H9 (cell line): ENCODE measurements around the gene ARHGAP26. TPM values are rescaled to one million over a fixed set of nuclear protein-coding genes. Genes with fewer than 3 reads are reported as not detected.

ENCODE experiments used
- DNase-seq: peaks from one replicate; pipeline ENCODE4 v3.0.0-alpha.2; 2017
- H2AFZ ChIP-seq: one replicate; pipeline ENCODE4 v1.6.1; 2013; ENCODE audit warnings: mild to moderate bottlenecking, low read length, control low read depth, moderate library complexity
- H2AK5ac ChIP-seq: 2 replicates; pipeline ENCODE4 v1.6.1; 2013; ENCODE audit warnings: low read length, control low read depth, mixed read lengths; ENCODE audit not compliant: insufficient read length
- H2BK120ac ChIP-seq: one replicate; pipeline ENCODE4 v1.6.1; 2013; ENCODE audit warnings: low read depth, mild to moderate bottlenecking, low read length, control low read depth, inconsistent platforms; ENCODE audit not compliant: poor library complexity, severe bottlenecking
- H2BK12ac ChIP-seq: 2 replicates; pipeline ENCODE4 v1.6.1; 2013; ENCODE audit warnings: low read length, control low read depth, mixed read lengths, low read depth; ENCODE audit not compliant: insufficient read length
- H2BK15ac ChIP-seq: 2 replicates; pipeline ENCODE4 v1.6.1; 2013; ENCODE audit warnings: low read depth, low read length, control low read depth
- H2BK20ac ChIP-seq: one replicate; pipeline ENCODE4 v1.6.1; 2013; ENCODE audit warnings: low read depth, mild to moderate bottlenecking, low read length, control low read depth, inconsistent platforms; ENCODE audit not compliant: poor library complexity, severe bottlenecking
- H2BK5ac ChIP-seq: 2 replicates; pipeline ENCODE4 v1.6.1; 2013; ENCODE audit warnings: low read length, control low read depth, mixed read lengths; ENCODE audit not compliant: insufficient read length
- H3K14ac ChIP-seq: 2 replicates; pipeline ENCODE4 v1.6.1; 2013; ENCODE audit warnings: low read length, control low read depth; ENCODE audit not compliant: insufficient read depth
- H3K18ac ChIP-seq: 2 replicates; pipeline ENCODE4 v1.6.1; 2013; ENCODE audit warnings: low read depth, mild to moderate bottlenecking, mixed read lengths, low read length, control low read depth; ENCODE audit not compliant: insufficient read length
- H3K23ac ChIP-seq: 2 replicates; pipeline ENCODE4 v1.6.1; 2013; ENCODE audit warnings: low read length, control low read depth, mixed read lengths, low read depth; ENCODE audit not compliant: insufficient read length
- H3K23me2 ChIP-seq: 2 replicates; pipeline ENCODE4 v1.6.1; 2013; ENCODE audit warnings: low read depth, mild to moderate bottlenecking, mixed read lengths, low read length, control low read depth; ENCODE audit not compliant: insufficient read length, poor library complexity, severe bottlenecking
- H3K27ac ChIP-seq: 2 replicates; pipeline ENCODE4 v1.5.1; 2013; ENCODE audit warnings: low read length, control low read depth, mixed read lengths, low read depth; ENCODE audit not compliant: insufficient read length
- H3K27me3 ChIP-seq: 2 replicates; pipeline ENCODE4 v1.6.1; 2013; ENCODE audit warnings: low read length, control low read depth, inconsistent platforms; ENCODE audit not compliant: insufficient read depth
- H3K4ac ChIP-seq: 2 replicates; pipeline ENCODE4 v1.6.1; 2013; ENCODE audit warnings: low read depth, mild to moderate bottlenecking, control low read depth, inconsistent platforms, low read length, moderate library complexity
- H3K4me1 ChIP-seq: 2 replicates; pipeline ENCODE4 v1.6.1; 2013; ENCODE audit warnings: low read length, control low read depth, inconsistent platforms; ENCODE audit not compliant: insufficient read depth
- H3K4me2 ChIP-seq: 2 replicates; pipeline ENCODE4 v1.6.1; 2013; ENCODE audit warnings: low read length, control low read depth, mixed read lengths; ENCODE audit not compliant: insufficient read length, insufficient read depth
- H3K56ac ChIP-seq: 2 replicates; pipeline ENCODE4 v1.6.1; 2013; ENCODE audit warnings: low read depth, mild to moderate bottlenecking, mixed read lengths, low read length, control low read depth; ENCODE audit not compliant: insufficient read length
- H3K79me1 ChIP-seq: 2 replicates; pipeline ENCODE4 v1.6.1; 2013; ENCODE audit warnings: low read depth, mild to moderate bottlenecking, moderate library complexity, low read length, control low read depth, inconsistent platforms; ENCODE audit not compliant: insufficient read depth, poor library complexity, severe bottlenecking
- H3K79me2 ChIP-seq: 2 replicates; pipeline ENCODE4 v1.6.1; 2013; ENCODE audit warnings: low read length, control low read depth, inconsistent platforms; ENCODE audit not compliant: insufficient read depth
- H3K9ac ChIP-seq: 2 replicates; pipeline ENCODE4 v1.6.1; 2013; ENCODE audit warnings: low read length, control low read depth, mixed read lengths; ENCODE audit not compliant: insufficient read length; ENCODE audit errors: extremely low read depth
- H3K9me3 ChIP-seq: one replicate; pipeline ENCODE4 v1.6.1; 2013; ENCODE audit warnings: low read depth, low read length, inconsistent platforms; ENCODE audit not compliant: control insufficient read depth
- H3T11ph ChIP-seq: one replicate; pipeline ENCODE4 v1.6.1; 2013; ENCODE audit warnings: mild to moderate bottlenecking, low read length, control low read depth, inconsistent platforms
- H4K20me1 ChIP-seq: one replicate; pipeline ENCODE4 v1.6.1; 2013; ENCODE audit not compliant: control insufficient read depth, insufficient read length, insufficient read depth
- H4K5ac ChIP-seq: 2 replicates; pipeline ENCODE4 v1.6.1; 2013; ENCODE audit warnings: low read depth, mild to moderate bottlenecking, mixed read lengths, low read length, control low read depth; ENCODE audit not compliant: insufficient read length
- H4K8ac ChIP-seq: replicated peaks from 2 replicates; pipeline ENCODE4 v1.6.1; 2013; ENCODE audit warnings: low read length, control low read depth, mixed read lengths, low read depth; ENCODE audit not compliant: insufficient read length
- H4K91ac ChIP-seq: 2 replicates; pipeline ENCODE4 v1.6.1; 2013; ENCODE audit warnings: low read depth, mild to moderate bottlenecking, moderate library complexity, mixed read lengths, low read length, control low read depth; ENCODE audit not compliant: insufficient read length
- H3K27ac Mint-ChIP-seq, 3 experiments: 2 replicates in 2 of 3; 3 replicates in 1 of 3; pipeline ENCODE4 v1.8.0; 2020 to 2021; ENCODE audit warnings: mixed read lengths in 3 of 3, mild to moderate bottlenecking in 1 of 3, moderate library complexity in 1 of 3
- H3K27me3 Mint-ChIP-seq: 2 replicates; pipeline ENCODE4 v1.8.0; 2021; ENCODE audit warnings: low read depth, mild to moderate bottlenecking, moderate library complexity, mixed read lengths
- H3K36me3 Mint-ChIP-seq, 3 experiments: 2 replicates in 2 of 3; 3 replicates in 1 of 3; pipeline ENCODE4 v1.8.0; 2020 to 2021; ENCODE audit warnings: low read depth in 3 of 3, mixed read lengths in 3 of 3; ENCODE audit not compliant: insufficient read depth in 1 of 3
- H3K4me1 Mint-ChIP-seq, 2 experiments: 2 replicates each; pipeline ENCODE4 v1.8.0; 2020; ENCODE audit warnings: mixed read lengths in 2 of 2
- H3K4me3 Mint-ChIP-seq, 2 experiments: 2 replicates in 1 of 2; 3 replicates in 1 of 2; pipeline ENCODE4 v1.8.0; 2020 to 2021; ENCODE audit warnings: mild to moderate bottlenecking in 2 of 2, mixed read lengths in 2 of 2, moderate library complexity in 1 of 2
- H3K9me3 Mint-ChIP-seq, 2 experiments: 2 replicates in 1 of 2; 3 replicates in 1 of 2; pipeline ENCODE4 v1.8.0; 2020; ENCODE audit warnings: mild to moderate bottlenecking in 2 of 2, mixed read lengths in 2 of 2, moderate library complexity in 1 of 2
- WGBS: extraction: QIAGEN DNeasy Blood & Tissue Kit; methylation state at CpG from one replicate; pipeline ENCODE4 v1.1.7; 2013; ENCODE audit warnings: missing lambda C conversion rate, low lambda C conversion rate, mixed read lengths; ENCODE audit not compliant: insufficient read length; ENCODE audit errors: extremely low coverage; 5-methylcytosine and 5-hydroxymethylcytosine counted together
- total RNA-seq: library from RNA; stranded (reverse); gene quantifications from 2 replicates; pipeline ENCODE4 v1.2.1, GENCODE V29; 2021
- TF ChIP-seq, protein P1 (sequence below): fragments of 200-600 bp; sonication (generic); conservative IDR thresholded peaks from 3 replicates; pipeline ENCODE4 v1.8.0; 2021; ENCODE audit warnings: antibody characterized with exemption, mild to moderate bottlenecking

The ARHGAP26 gene
- total RNA-seq, 1 experiment from 2014 or later, result 13.8 TPM

- WGBS, result no CpG with 5 or more reads among the region's 8 CpGs
- no peak overlapping the region for H4K91ac ChIP-seq
- H3K4me1 Mint-ChIP-seq, result peaks cover 17 to 19% of the 10 kb centered on the region in 2 experiments
- H3K14ac ChIP-seq, result no peak overlapping the region
- no peak overlapping the region for H3K56ac ChIP-seq
- no peak overlapping the region for H4K8ac ChIP-seq
- no peak overlapping the region for H4K5ac ChIP-seq
- H3K27ac ChIP-seq, result no peak overlapping the region
- H3K27me3 ChIP-seq, result no peaks in the 10 kb centered on the region
- no peak overlapping the region for H2AK5ac ChIP-seq
- no peak overlapping the region for H2BK12ac ChIP-seq
- H2BK15ac ChIP-seq, result no peak overlapping the region
- H3K9ac ChIP-seq, result no peak overlapping the region
- no peak overlapping the region for H2AFZ ChIP-seq
- H3K4ac ChIP-seq, result no peak overlapping the region
- H3K4me2 ChIP-seq, result no peak overlapping the region
- no peak overlapping the region for H3K27ac Mint-ChIP-seq
- peaks cover 2% of the 10 kb centered on the region; the same call in 1 of the 2 replicates for H3K27me3 Mint-ChIP-seq
- no peak overlapping the region for H2BK20ac ChIP-seq
- no peak overlapping the region for H3K18ac ChIP-seq
- no peak for DNase-seq
- H3K9me3 Mint-ChIP-seq, result no peaks in the 10 kb centered on the region
- no peaks in the 10 kb centered on the region for H3K23me2 ChIP-seq
- H3K79me1 ChIP-seq, result no peaks in the 10 kb centered on the region
- H3T11ph ChIP-seq, result no peak overlapping the region
- no peak overlapping the region for H2BK5ac ChIP-seq
- no peak overlapping the region for H3K4me3 Mint-ChIP-seq
- H3K23ac ChIP-seq, result no peak overlapping the region
- no peaks in the 10 kb centered on the region for H4K20me1 ChIP-seq
- H3K36me3 Mint-ChIP-seq, result peaks cover 0 to 3% (median 2%) of the 10 kb centered on the region in 3 experiments; a peak in 2 of 7 replicates
- TF ChIP-seq, protein P1, sequence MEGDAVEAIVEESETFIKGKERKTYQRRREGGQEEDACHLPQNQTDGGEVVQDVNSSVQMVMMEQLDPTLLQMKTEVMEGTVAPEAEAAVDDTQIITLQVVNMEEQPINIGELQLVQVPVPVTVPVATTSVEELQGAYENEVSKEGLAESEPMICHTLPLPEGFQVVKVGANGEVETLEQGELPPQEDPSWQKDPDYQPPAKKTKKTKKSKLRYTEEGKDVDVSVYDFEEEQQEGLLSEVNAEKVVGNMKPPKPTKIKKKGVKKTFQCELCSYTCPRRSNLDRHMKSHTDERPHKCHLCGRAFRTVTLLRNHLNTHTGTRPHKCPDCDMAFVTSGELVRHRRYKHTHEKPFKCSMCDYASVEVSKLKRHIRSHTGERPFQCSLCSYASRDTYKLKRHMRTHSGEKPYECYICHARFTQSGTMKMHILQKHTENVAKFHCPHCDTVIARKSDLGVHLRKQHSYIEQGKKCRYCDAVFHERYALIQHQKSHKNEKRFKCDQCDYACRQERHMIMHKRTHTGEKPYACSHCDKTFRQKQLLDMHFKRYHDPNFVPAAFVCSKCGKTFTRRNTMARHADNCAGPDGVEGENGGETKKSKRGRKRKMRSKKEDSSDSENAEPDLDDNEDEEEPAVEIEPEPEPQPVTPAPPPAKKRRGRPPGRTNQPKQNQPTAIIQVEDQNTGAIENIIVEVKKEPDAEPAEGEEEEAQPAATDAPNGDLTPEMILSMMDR, result no peak
- no peaks in the 10 kb centered on the region for H3K4me1 ChIP-seq
- H3K79me2 ChIP-seq, result no peaks in the 10 kb centered on the region
- no peaks in the 10 kb centered on the region for H3K9me3 ChIP-seq
- H2BK120ac ChIP-seq, result no peak overlapping the region
These were observed 459.3 kb downstream of the ARHGAP26 start for GRCh38 chr5:143229426-143229895.
